ENCODE measurements around the gene CTAG2. TPM values are rescaled to one million over a fixed set of nuclear protein-coding genes. Genes with fewer than 3 reads are reported as not detected.

CTAG2 gene
- total RNA-seq, 2 experiments from 2014 or later = not detected

DNA sequence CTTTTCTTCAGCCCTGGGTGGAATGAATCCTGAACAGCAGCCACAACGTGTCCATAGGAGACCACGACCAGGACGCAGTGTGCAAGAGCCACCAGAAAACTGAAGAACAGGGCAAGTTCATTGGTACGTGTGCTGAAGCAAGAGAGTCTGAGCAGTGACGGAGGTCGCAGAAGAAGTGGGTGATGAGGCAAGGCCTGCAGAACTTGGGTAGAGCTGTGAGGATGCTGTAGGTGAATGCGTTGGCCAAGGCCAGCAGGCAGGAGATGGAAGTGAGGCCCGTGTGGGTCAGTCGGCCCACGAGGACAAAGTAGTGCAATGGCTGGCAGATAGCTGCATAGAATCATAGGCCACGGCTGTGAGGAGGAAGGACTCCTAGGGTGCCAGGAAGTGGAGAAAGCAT lies 5.6 kb upstream of the CTAG2 start:
- Histone ChIP-seq H3K9me3 (ENCODE audit: low read length) (no peaks in the 10 kb centered on the region), H3K27ac (ENCODE audit: low read depth, low read length, poor library complexity, severe bottlenecking) (no peak overlapping the region), H3K36me3 (ENCODE audit: insufficient read depth, low read length) (no peaks in the 10 kb centered on the region; the same call in 1 of the 2 replicates), H2AFZ (ENCODE audit: low read length) (no peak overlapping the region), H3K79me2 (ENCODE audit: insufficient read depth, low read depth, low read length) (no peaks in the 10 kb centered on the region), H3K4me3 (ENCODE audit: low read depth, low read length, poor library complexity, severe bottlenecking) (no peak overlapping the region), H3K4me1 (ENCODE audit: insufficient read depth, low read length, poor library complexity, severe bottlenecking) (peaks cover 11% of the 10 kb centered on the region), H3K4me2 (ENCODE audit: low read length) (no peak overlapping the region), H3K9me2 (ENCODE audit: insufficient read depth, low read length) (no peaks in the 10 kb centered on the region), H4K20me1 (ENCODE audit: insufficient read depth, low read length) (no peaks in the 10 kb centered on the region)
- ChIA-PET CTCF (ENCODE audit: unreplicated experiment) (no interaction called here), POLR2A (no interaction called here)
- no TSS peak for BruUV-seq (replicated peaks)
- intact Hi-C loops (cut with micrococcal nuclease; ENCODE audit: unreplicated experiment) = no loop called here
- TF ChIP-seq CTCF (conservative IDR thresholded peaks at IDR 0.05; ENCODE audit: low read length) (no peak), EZH2phosphoT487 (IDR thresholded peaks at IDR 0.05; ENCODE audit: borderline replicate concordance, low read depth, low read length) (no peak)
- DNase-seq (ENCODE audit: low spot score) = no peak

GRCh38 chrX:154658187-154658586 lies 4.8 kb upstream of the CTAG2 start:
- BruUV-seq (replicated peaks) = no TSS peak
- no peaks in the 10 kb centered on the region for H3K9me2 ChIP-seq (ENCODE audit: insufficient read depth, low read length)

More at GRCh38 chrX:154658187-154658586, 4.8 kb upstream of the CTAG2 start:
- H3K4me1 ChIP-seq (ENCODE audit: insufficient read depth, low read length, poor library complexity, severe bottlenecking) = peaks cover 11% of the 10 kb centered on the region
- no peak for TF ChIP-seq CTCF (conservative IDR thresholded peaks at IDR 0.05; ENCODE audit: low read length)
- no peak for TF ChIP-seq EZH2phosphoT487 (IDR thresholded peaks at IDR 0.05; ENCODE audit: borderline replicate concordance, low read depth, low read length)
- H4K20me1 ChIP-seq (ENCODE audit: insufficient read depth, low read length) = no peaks in the 10 kb centered on the region
- no peaks in the 10 kb centered on the region; the same call in 1 of the 2 replicates for H3K36me3 ChIP-seq (ENCODE audit: insufficient read depth, low read length)
- no peak overlapping the region for H3K27ac ChIP-seq (ENCODE audit: low read depth, low read length, poor library complexity, severe bottlenecking)
- no peaks in the 10 kb centered on the region for H3K79me2 ChIP-seq (ENCODE audit: insufficient read depth, low read depth, low read length)
- no peak for DNase-seq (ENCODE audit: low spot score)
- CTCF ChIA-PET (ENCODE audit: unreplicated experiment) = no interaction called here
- intact Hi-C loops (cut with micrococcal nuclease; ENCODE audit: unreplicated experiment) = no loop called here
- no peaks in the 10 kb centered on the region for H3K9me3 ChIP-seq (ENCODE audit: low read length)
- no peak overlapping the region for H3K4me3 ChIP-seq (ENCODE audit: low read depth, low read length, poor library complexity, severe bottlenecking)
- POLR2A ChIA-PET = no interaction called here
- H3K4me2 ChIP-seq (ENCODE audit: low read length) = no peak overlapping the region
- no peak overlapping the region for H2AFZ ChIP-seq (ENCODE audit: low read length)
